Measurements from ENCODE around the gene DNAH17.

DNAH17 gene

GRCh38 chr17:78460951-78461798 lies 116.0 kb downstream of the DNAH17 start:
- DNase-seq (ENCODE audit: extremely low read depth in 1 of 2, low read depth in 1 of 2), result no peak

GRCh38 chr17:78460176-78460675 lies 117.0 kb downstream of the DNAH17 start:
- DNase-seq (ENCODE audit: extremely low read depth in 1 of 2, low read depth in 1 of 2), result no peak

DNA sequence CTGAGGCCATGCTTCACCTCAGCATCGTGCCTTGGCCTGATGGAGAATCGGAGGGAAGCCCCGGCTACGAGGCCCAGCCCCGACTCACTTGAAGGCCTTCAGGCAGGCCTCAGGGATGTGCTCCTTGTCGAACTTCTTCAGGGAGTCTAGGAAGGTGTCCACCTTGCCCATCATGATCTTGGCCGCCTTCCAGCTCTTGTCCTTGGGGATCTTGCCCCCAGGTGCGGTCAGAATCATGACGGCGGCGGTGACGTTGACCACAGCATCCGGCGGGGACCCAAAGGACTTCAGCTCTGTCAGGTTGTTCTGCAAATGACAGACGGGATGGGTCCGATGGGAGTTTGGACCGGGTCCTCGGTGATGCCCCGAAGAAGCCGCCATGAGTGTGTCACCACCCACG lies 117.5 kb downstream of the DNAH17 start:
- DNase-seq (ENCODE audit: extremely low read depth in 1 of 2, low read depth in 1 of 2), result no peak

- DNase-seq (ENCODE audit: extremely low read depth in 1 of 2, low read depth in 1 of 2), result no peak
Measured at GRCh38 chr17:78458736-78459335, 118.4 kb downstream of the DNAH17 start.

- DNase-seq (ENCODE audit: extremely low read depth in 1 of 2, low read depth in 1 of 2), result no peak
Measured at GRCh38 chr17:78458091-78458490, 119.1 kb downstream of the DNAH17 start.

DNA sequence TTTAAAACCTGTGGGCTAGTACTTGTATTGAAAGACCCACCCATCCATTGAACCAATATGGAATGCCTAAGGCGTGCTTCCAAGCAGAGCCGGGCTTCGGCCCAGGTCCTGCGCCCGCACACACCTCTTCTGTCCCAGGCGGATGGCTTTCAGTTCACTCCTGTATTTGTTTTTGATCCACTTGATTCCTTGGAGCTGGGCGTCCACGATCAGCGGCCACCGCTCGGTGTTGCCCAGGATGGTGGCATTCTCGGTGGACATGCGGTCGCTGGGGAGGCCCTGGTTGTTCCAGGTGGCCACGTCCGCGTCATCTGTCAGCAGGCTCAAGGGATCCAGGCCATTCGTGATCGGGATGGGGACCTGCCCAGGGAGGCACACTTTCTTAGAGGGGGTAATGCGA lies 122.8 kb downstream of the DNAH17 start:
- DNase-seq (ENCODE audit: extremely low read depth in 1 of 2, low read depth in 1 of 2), result no peak

DNA sequence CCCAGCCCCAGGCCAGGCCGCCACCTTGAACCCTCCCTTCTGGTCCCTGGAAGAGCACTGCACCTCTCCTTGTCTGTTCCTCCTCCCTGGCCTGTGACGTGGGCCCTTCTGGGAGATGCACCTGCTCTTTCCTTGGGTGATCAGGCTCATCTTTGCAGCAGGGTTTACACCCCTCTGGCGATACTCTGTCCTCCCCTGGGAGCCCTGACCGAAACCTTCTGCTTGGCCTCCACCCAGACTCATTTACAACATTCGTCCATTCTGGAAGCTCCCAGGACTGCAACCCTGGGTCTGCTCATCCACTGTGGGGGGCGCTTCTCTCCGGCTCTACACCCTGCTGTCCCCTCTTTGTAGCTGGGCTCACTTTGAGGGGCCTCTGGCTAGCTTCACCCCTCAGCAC lies 125.4 kb downstream of the DNAH17 start:
- no peak for DNase-seq (ENCODE audit: extremely low read depth in 1 of 2, low read depth in 1 of 2)

DNA sequence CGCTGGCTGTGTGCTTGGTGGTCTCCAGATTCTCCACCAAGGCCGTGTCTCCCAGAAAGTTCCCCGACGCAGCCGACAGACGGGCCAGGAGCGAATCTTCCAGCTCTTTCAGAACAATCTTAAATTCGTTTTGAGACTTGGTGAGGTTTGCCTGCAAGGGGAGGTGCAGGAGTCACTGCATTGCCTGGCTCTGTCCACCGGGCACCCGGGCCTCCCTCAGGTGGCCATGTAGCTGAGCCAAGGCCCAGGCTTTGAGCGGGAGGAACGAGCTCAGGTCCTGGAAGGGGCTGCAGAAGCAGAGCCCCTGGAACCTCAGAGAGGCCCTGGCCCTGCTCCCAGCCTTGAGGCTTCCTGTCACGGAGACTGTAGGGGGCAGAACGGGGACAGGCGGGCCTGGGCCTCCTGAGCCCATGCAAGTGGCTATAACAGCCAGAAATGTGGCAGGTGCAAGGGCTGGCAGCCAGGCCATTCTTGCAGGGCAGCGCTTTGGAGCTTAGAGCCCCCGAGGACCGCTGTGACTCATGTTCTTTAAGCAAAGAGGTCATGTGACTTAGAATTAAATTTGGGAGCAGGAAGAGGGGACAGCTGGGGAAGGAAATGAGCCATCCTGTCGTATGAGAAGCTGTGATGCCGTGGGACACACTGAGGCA lies 126.4 kb downstream of the DNAH17 start:
- DNase-seq (ENCODE audit: extremely low read depth in 1 of 2, low read depth in 1 of 2), result no peak

DNA sequence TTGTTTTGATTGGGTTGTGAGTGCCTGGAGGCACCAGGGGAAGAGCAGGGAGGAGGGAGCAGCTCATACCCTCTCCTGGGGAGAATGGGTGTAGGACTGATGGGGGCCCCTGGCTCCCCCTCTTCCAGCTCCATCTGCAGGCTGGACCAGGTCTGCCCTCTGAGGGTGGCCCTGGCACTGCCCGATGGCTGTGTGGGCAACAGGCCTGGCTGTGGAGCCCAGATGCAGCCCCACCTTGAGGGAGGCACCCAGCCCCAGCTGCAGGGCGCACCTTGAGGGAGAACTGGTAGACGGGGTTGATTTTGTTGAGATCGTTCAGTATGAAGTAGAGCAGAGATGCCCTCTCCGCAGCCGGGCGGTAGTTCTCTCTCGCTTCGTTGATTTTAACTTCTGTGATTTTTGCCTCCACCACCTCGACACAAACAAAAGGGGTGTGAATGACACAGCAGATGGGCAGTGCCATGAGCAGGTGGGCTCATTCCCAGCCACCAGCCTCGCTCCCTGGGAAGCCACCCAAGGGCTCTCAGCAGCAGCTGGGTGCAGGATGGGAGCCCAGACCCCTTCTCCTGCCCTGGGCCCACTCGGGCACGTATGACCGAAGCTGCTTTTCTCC lies 127.1 kb downstream of the DNAH17 start:
- no peak for DNase-seq (ENCODE audit: extremely low read depth in 1 of 2, low read depth in 1 of 2)

GRCh38 chr17:78448356-78448993 lies 128.7 kb downstream of the DNAH17 start:
- DNase-seq (ENCODE audit: extremely low read depth in 1 of 2, low read depth in 1 of 2), result no peak

DNA sequence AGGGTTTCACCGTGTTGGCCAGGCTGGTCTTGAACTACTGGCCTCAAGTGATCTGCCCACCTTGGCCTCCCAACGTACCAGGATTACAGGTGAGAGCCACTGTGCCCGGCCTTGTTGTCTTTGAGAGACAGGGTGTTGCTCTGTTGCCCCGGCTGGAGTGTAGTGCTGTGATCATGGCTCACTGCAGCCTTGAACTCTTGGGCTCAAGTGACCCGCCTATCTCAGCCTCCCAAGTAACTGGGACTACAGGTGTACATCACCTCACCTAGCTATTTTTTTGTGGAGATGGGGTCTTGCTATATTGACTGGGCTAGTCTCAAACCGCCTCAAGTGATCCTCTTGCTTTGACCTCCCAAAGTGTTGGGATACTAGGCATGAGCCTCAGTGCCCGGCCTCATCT lies 130.4 kb downstream of the DNAH17 start:
- DNase-seq (ENCODE audit: extremely low read depth in 1 of 2, low read depth in 1 of 2), result no peak

GRCh38 chr17:78444392-78444791 lies 132.8 kb downstream of the DNAH17 start:
- no peak for DNase-seq (ENCODE audit: extremely low read depth in 1 of 2, low read depth in 1 of 2)

GRCh38 chr17:78442648-78443218 lies 134.5 kb downstream of the DNAH17 start:
- DNase-seq (ENCODE audit: extremely low read depth in 1 of 2, low read depth in 1 of 2), result no peak

DNA sequence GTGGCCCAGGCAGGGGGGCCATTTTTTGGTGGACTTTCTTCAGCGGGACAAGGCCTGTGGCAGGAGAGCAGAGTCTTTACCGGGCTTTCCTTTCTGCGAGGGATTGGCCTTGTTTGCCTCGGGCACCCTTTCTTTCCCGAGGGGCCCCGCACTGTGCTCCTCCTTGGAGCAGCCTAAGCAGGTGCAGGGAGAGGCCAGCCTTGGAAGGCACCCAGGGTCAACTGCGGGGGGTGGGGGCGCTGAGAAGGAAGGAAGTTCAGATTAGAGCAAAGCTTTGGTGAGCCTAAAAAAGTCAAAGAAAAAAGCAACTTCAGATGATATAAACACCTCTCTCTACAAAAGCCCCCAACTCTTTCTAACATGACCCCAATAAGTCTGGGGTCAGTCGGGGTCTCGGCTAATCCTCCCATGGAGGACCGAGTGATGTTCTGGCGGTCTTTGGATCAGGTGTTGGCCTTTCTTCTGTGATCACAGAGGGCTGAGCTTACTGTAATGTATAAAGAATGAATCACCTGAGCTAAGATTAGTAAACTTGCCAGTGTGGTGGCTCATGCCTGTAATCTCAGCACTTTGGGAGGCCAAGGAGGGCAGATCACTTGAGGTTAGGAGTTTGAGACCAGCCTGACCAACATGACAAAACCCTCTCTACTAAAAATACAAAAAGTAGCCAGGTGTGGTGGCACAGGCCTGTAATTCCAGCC lies 135.8 kb downstream of the DNAH17 start:
- DNase-seq (ENCODE audit: extremely low read depth in 1 of 2, low read depth in 1 of 2), result no peak

DNA sequence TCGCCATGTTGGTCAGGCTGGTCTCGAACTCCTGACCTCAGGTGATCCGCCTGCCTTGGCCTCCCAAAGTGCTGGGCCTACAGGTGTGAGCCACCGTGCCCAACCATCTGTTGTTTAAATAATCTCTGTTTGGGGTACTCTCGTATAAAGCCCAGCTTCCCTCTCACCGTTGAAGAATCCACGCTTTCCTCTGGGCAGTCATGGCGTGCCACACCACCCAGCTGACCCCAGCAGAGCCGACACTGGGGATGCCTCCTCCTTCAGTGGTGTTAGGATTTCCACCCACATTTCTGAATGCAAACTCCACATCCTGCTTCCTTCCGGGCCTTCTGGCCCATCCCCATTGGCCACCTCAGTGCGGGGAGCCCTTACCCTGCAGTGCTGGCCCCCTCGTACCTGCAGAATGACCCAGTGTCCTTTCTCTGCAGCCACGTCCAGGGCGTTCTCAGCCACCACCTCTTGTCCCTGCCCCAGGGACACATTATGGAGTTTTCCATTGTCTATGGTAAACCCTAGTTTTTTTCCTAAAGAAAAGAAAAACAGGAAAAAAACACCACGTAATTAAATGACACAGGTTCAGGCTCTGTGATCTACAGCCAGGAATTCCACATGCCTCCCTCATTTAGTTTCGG lies 138.4 kb downstream of the DNAH17 start:
- DNase-seq (ENCODE audit: extremely low read depth in 1 of 2, low read depth in 1 of 2), result no peak

DNA sequence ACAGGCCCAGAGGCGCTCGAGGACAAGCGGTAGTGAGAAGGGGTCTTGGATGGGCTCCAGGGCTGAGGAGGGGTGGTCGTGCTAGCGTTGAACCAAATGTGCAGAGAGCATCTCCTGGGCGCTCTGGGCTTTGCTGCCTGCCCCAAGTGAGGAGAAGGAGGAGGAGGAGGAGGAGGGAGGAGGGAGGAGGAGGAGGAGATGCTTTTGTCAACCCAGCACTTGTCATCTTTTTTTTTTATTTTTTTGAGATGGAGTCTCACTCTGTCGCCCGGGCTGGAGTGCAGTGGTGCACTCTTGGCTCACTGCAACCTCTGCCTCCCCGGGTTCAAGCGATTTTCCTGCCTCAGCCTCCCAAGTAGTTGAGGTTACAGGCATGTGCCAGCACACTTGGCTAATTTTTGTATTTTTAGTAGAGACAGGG lies 138.9 kb downstream of the DNAH17 start:
- no peak for DNase-seq (ENCODE audit: extremely low read depth in 1 of 2, low read depth in 1 of 2)

GRCh38 chr17:78437508-78438169 lies 139.6 kb downstream of the DNAH17 start:
- no peak for DNase-seq (ENCODE audit: extremely low read depth in 1 of 2, low read depth in 1 of 2)

DNA sequence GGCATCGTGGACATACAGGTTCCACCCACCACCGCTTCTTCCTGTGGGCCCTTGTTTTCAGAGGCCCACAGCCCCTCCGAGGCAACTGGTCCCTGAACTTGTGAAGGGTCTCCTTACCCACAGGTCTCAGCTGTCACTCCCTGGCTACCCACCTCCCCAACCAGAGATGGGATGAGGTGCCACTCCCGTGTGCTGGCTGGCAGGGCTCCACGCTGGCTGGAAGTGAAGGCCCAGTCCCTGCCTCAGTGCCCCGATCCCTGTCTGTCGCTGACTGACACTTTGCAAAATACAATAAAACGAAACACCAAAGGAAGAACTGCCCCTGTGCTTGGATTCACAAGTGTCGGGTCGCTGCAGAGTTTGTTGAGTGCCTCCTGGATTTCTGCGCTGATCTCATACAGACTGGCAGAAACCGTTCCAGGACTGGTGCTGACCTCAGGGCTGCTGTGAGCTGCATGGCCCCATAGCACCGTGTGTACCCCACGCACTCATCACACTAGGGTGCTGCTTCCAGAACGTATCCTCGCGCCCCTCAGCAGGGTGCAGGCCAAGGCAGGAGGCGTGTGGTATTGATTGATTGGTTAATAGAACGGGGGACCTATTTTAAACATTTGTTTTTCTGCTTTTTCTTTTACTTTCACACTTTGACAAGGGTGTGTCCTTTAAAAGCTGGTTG lies 141.7 kb downstream of the DNAH17 start:
- DNase-seq (ENCODE audit: extremely low read depth in 1 of 2, low read depth in 1 of 2), result no peak

Measured in activated CD8-positive, alpha-beta memory T cell treated with anti-CD3 and anti-CD28 coated beads for 1 hour (primary cell).